GM12878 (cell line): ENCODE measurements around the gene BCCIP. TPM values are rescaled to one million over a fixed set of nuclear protein-coding genes. Genes with fewer than 3 reads are reported as not detected.

Experiments used
- ATAC-seq: fragments of 200-7000 bp; cut with Tn5 transposase; 3 replicates; pipeline ENCODE4 v1.9.1; 2020; ENCODE audit warnings: mild to moderate bottlenecking, moderate library complexity
- BruUV-seq: library from RNA; stranded (reverse); fragments of 400-500 nt; replicated peaks from 2 replicates; lab custom pipeline; 2021; lab: Mats Ljungman, UMichigan
- CTCF ChIA-PET: fragments of 300-600 bp; sonication (Branson Sonifier 250); formaldehyde crosslinking; extraction: SDS; loops from one replicate; lab custom pipeline; 2021; ENCODE audit warnings: inconsistent platforms; lab: Yijun Ruan, JAX
- POLR2A ChIA-PET: fragments of 350-600 bp; formaldehyde crosslinking; extraction: SDS; loops from one replicate; lab custom pipeline; 2021; ENCODE audit warnings: inconsistent platforms; lab: Charles Lee
- RAD21 ChIA-PET: fragments of 300-600 bp; sonication (Branson Sonifier 250); formaldehyde crosslinking; loops from one replicate; lab custom pipeline; 2023; ENCODE audit warnings: antibody characterized with exemption; ENCODE audit not compliant: unreplicated experiment; lab: Charles Lee
- SMC1A ChIA-PET: fragments of 300-600 bp; sonication (Branson Sonifier 250); formaldehyde crosslinking; loops from one replicate; lab custom pipeline; 2023; ENCODE audit not compliant: unreplicated experiment, uncharacterized antibody; lab: Charles Lee
- DNase-seq: peaks from one replicate; pipeline ENCODE4 v3.0.0-alpha.2; 2011; ENCODE audit warnings: low read depth, low spot score
- FAIRE-seq: peaks from 3 replicates; lab custom pipeline; 2011; peaks lifted over from hg19 to GRCh38; lab: Jason Lieb, UNC
- H2AFZ ChIP-seq: 2 replicates; pipeline ENCODE4 v1.6.0; 2011; ENCODE audit warnings: low read depth, low read length, control low read depth; ENCODE audit not compliant: control insufficient read depth
- H3K27ac ChIP-seq: 2 replicates; pipeline ENCODE4 v1.5.1; 2011; ENCODE audit warnings: control low read depth; ENCODE audit not compliant: control insufficient read depth, insufficient read depth
- H3K27me3 ChIP-seq, 2 experiments: replicated peaks in 1 of 2; 2 replicates each; pipeline versions ENCODE4 v1.6.0 to v1.6.1; 2011; ENCODE audit warnings: low read length in 1 of 2; ENCODE audit not compliant: control insufficient read depth in 2 of 2, insufficient read depth in 2 of 2
- H3K36me3 ChIP-seq, 2 experiments: 2 replicates each; pipeline ENCODE4 v1.5.1; 2011; ENCODE audit warnings: low read length in 1 of 2; ENCODE audit not compliant: control insufficient read depth in 2 of 2, insufficient read depth in 2 of 2
- H3K4me1 ChIP-seq: 2 replicates; pipeline ENCODE4 v1.6.1; 2011; ENCODE audit warnings: mild to moderate bottlenecking, low read length, moderate library complexity, mixed read lengths; ENCODE audit not compliant: control insufficient read depth, insufficient read depth
- H3K4me2 ChIP-seq: 2 replicates; pipeline ENCODE4 v1.6.0; 2011; ENCODE audit warnings: control low read depth; ENCODE audit not compliant: control insufficient read depth, insufficient read depth
- H3K4me3 ChIP-seq: fragments of 200-600 bp; sonication (generic); 2 replicates; pipeline ENCODE4 v1.5.1; 2016
- H3K79me2 ChIP-seq: 2 replicates; pipeline ENCODE4 v1.6.0; 2011; ENCODE audit warnings: low read length; ENCODE audit not compliant: control insufficient read depth, insufficient read depth
- H3K9ac ChIP-seq: 2 replicates; pipeline ENCODE4 v1.8.0; 2011; ENCODE audit warnings: low read length, control low read depth, mixed read lengths; ENCODE audit not compliant: control insufficient read depth, insufficient read depth
- H3K9me3 ChIP-seq: replicated peaks from 3 replicates; pipeline ENCODE4 v1.5.1; 2011; ENCODE audit warnings: mild to moderate bottlenecking, low read length; ENCODE audit not compliant: control insufficient read depth, insufficient read depth
- H4K20me1 ChIP-seq: 2 replicates; pipeline ENCODE4 v1.6.0; 2011; ENCODE audit not compliant: control insufficient read depth, insufficient read depth
- SMC3 ChIP-seq: IDR thresholded peaks from 2 replicates; pipeline ENCODE4 v1.6.1; 2011; ENCODE audit warnings: low read length, improper control_type of control experiment, borderline replicate concordance
- STAT1 ChIP-seq: fragments of 450-650 bp; conservative IDR thresholded peaks from 2 replicates; pipeline ENCODE4 v1.6.1; 2014; ENCODE audit warnings: antibody characterized with exemption, mild to moderate bottlenecking
- TCF3 ChIP-seq: IDR thresholded peaks from 2 replicates; pipeline ENCODE4 v1.6.1; 2012; ENCODE audit warnings: low read depth, mild to moderate bottlenecking, low read length, borderline replicate concordance; ENCODE audit not compliant: insufficient read depth
- WGBS: methylation state at CpG from one replicate; pipeline ENCODE4 v1.1.6; 2016; ENCODE audit warnings: low lambda C conversion rate; ENCODE audit not compliant: insufficient replicate concordance, insufficient coverage; ENCODE audit errors: missing lambda C conversion rate; 5-methylcytosine and 5-hydroxymethylcytosine counted together
- in situ Hi-C: fragments of 300-500 bp; cut with MboI; formaldehyde crosslinking; loops from 9 replicates; pipeline ENCODE4 v1.14.3; 2018; ENCODE audit warnings: mixed read lengths
- intact Hi-C: fragments of 100-400 bp; cut with micrococcal nuclease; formaldehyde crosslinking; loops from one replicate; pipeline ENCODE4 v1.14.2; 2022; ENCODE audit not compliant: unreplicated experiment
- polyA plus RNA-seq, 11 experiments: library from polyadenylated mRNA; depleted of rRNA in 4 of 11; unstranded in 6 of 11; stranded (reverse) in 5 of 11; fragments of >200 nt; fragmentation: Nextera tagmentation in 4 of 11; fragmentation: Illumina TruSeq in 1 of 11; extraction: Ambion mirVana in 4 of 11; extraction: Trizol in 1 of 11; gene quantifications; 1 replicate in 1 of 11; 2 replicates in 10 of 11; pipeline versions ENCODE4 v1.2.1 to v1.2.3, GENCODE V29; 2011 to 2016; ENCODE audit warnings: inconsistent platforms in 2 of 11, missing spikeins in 2 of 11, low read depth in 1 of 11
- total RNA-seq, 4 experiments: library from RNA; depleted of rRNA in 3 of 4; stranded (reverse); fragments of >200 nt in 3 of 4; fragmentation: Illumina TruSeq in 1 of 4; extraction: Trizol in 1 of 4; gene quantifications; 2 replicates each; pipeline versions ENCODE4 v1.2.1 to v1.2.3, GENCODE V29; 2013 to 2021
- TF ChIP-seq, protein P1 (sequence below): fragments of 450-650 bp; IDR thresholded peaks from 2 replicates; pipeline ENCODE4 v1.6.1; 2017; ENCODE audit warnings: mild to moderate bottlenecking, moderate library complexity
- TF ChIP-seq, protein P2 (sequence below): IDR thresholded peaks from 2 replicates; pipeline ENCODE4 v1.6.1; 2012; ENCODE audit warnings: low read depth, low read length, improper control_type of control experiment
- TF ChIP-seq, protein P3 (sequence below): fragments of 150-350 bp; IDR thresholded peaks from 2 replicates; pipeline ENCODE4 v1.6.1; 2014; ENCODE audit warnings: mild to moderate bottlenecking, low read depth, low read length

Gene BCCIP
- total and polyA plus RNA-seq, 10 of the 15 experiments (the other 5 are each of a cell fraction or from before 2014, with no cell fraction given), result 61.2 to 225 (median 127) TPM

DNA sequence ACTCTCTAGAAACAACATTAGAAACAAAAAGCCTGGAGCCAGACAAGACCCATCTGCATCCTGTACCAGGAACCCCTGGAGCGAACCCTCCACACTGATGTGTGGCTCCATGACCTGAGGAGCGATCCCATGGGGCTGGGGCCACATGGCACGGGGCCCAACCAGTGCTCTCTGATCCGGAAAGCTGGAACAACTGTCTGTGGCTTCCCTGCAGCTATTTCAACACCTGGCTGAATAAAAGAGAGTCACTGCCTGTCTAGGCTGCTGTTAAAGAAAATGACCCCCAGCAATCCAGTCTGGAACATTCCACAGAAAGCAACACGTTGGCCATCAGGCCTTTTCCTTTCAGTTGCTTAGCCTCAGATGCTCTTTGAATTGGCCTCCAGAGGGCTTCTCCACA lies 21.2 kb upstream of the BCCIP start:
- CTCF ChIA-PET, result no interaction called here
- TF ChIP-seq, protein P1, sequence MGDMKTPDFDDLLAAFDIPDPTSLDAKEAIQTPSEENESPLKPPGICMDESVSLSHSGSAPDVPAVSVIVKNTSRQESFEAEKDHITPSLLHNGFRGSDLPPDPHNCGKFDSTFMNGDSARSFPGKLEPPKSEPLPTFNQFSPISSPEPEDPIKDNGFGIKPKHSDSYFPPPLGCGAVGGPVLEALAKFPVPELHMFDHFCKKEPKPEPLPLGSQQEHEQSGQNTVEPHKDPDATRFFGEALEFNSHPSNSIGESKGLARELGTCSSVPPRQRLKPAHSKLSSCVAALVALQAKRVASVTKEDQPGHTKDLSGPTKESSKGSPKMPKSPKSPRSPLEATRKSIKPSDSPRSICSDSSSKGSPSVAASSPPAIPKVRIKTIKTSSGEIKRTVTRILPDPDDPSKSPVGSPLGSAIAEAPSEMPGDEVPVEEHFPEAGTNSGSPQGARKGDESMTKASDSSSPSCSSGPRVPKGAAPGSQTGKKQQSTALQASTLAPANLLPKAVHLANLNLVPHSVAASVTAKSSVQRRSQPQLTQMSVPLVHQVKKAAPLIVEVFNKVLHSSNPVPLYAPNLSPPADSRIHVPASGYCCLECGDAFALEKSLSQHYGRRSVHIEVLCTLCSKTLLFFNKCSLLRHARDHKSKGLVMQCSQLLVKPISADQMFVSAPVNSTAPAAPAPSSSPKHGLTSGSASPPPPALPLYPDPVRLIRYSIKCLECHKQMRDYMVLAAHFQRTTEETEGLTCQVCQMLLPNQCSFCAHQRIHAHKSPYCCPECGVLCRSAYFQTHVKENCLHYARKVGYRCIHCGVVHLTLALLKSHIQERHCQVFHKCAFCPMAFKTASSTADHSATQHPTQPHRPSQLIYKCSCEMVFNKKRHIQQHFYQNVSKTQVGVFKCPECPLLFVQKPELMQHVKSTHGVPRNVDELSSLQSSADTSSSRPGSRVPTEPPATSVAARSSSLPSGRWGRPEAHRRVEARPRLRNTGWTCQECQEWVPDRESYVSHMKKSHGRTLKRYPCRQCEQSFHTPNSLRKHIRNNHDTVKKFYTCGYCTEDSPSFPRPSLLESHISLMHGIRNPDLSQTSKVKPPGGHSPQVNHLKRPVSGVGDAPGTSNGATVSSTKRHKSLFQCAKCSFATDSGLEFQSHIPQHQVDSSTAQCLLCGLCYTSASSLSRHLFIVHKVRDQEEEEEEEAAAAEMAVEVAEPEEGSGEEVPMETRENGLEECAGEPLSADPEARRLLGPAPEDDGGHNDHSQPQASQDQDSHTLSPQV, result no peak
- TF ChIP-seq STAT1 (no peak), TCF3 (no peak), SMC3 (no peak)
- TF ChIP-seq, protein P2, sequence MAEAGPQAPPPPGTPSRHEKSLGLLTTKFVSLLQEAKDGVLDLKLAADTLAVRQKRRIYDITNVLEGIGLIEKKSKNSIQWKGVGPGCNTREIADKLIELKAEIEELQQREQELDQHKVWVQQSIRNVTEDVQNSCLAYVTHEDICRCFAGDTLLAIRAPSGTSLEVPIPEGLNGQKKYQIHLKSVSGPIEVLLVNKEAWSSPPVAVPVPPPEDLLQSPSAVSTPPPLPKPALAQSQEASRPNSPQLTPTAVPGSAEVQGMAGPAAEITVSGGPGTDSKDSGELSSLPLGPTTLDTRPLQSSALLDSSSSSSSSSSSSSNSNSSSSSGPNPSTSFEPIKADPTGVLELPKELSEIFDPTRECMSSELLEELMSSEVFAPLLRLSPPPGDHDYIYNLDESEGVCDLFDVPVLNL, result no peak
- TF ChIP-seq, protein P3, sequence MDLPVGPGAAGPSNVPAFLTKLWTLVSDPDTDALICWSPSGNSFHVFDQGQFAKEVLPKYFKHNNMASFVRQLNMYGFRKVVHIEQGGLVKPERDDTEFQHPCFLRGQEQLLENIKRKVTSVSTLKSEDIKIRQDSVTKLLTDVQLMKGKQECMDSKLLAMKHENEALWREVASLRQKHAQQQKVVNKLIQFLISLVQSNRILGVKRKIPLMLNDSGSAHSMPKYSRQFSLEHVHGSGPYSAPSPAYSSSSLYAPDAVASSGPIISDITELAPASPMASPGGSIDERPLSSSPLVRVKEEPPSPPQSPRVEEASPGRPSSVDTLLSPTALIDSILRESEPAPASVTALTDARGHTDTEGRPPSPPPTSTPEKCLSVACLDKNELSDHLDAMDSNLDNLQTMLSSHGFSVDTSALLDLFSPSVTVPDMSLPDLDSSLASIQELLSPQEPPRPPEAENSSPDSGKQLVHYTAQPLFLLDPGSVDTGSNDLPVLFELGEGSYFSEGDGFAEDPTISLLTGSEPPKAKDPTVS, result no peak
- DNase-seq (no peak), ATAC-seq (no peak), FAIRE-seq (no peak)
- Histone ChIP-seq H3K4me2 (no peak overlapping the region), H3K36me3 (peaks cover 3 to 14% of the 10 kb centered on the region in 2 experiments), H3K4me3 (no peak overlapping the region), H3K9me3 (no peaks in the 10 kb centered on the region), H4K20me1 (no peaks in the 10 kb centered on the region), H3K4me1 (no peaks in the 10 kb centered on the region), H3K9ac (no peak overlapping the region), H2AFZ (no peak overlapping the region), H3K27me3 (no peaks in the 10 kb centered on the region), H3K79me2 (no peaks in the 10 kb centered on the region), H3K27ac (no peak overlapping the region)
- BruUV-seq, result no TSS peak
- POLR2A ChIA-PET, result interaction anchor here (0.6 kb wide), 1 partner anchor 11 kb away, joined by 7 read pairs; no protein-coding TSS in a partner anchor
- RAD21 ChIA-PET, result no interaction called here
- 97% methylated on average over 5 of the region's 5 CpGs for WGBS
- SMC1A ChIA-PET, result no interaction called here
- intact Hi-C loops (no loop called here), in situ Hi-C loops (no loop called here)
